Nephron (organoid): ENCODE data around the gene DYTN.

ENCODE experiments used
- H3K27ac Mint-ChIP-seq, 3 experiments: 2 replicates each; pipeline ENCODE4 v1.8.0; 2020; ENCODE audit warnings: mixed read lengths in 3 of 3, mild to moderate bottlenecking in 2 of 3, moderate library complexity in 1 of 3
- H3K27me3 Mint-ChIP-seq: 2 replicates; pipeline ENCODE4 v1.8.0; 2021; ENCODE audit warnings: low read depth, mild to moderate bottlenecking, moderate library complexity, mixed read lengths
- H3K36me3 Mint-ChIP-seq: 2 replicates; pipeline ENCODE4 v1.8.0; 2020; ENCODE audit warnings: low read depth, mixed read lengths
- H3K4me1 Mint-ChIP-seq: 2 replicates; pipeline ENCODE4 v1.8.0; 2020; ENCODE audit warnings: mixed read lengths
- H3K4me3 Mint-ChIP-seq, 3 experiments: 2 replicates each; pipeline ENCODE4 v1.8.0; 2020; ENCODE audit warnings: mild to moderate bottlenecking in 3 of 3, mixed read lengths in 3 of 3, moderate library complexity in 2 of 3
- H3K9me3 Mint-ChIP-seq: 2 replicates; pipeline ENCODE4 v1.8.0; 2020; ENCODE audit warnings: mixed read lengths
- TF ChIP-seq, protein P1 (sequence below), 3 experiments: fragments of 200-600 bp; sonication (generic); IDR thresholded peaks; one replicate each; pipeline ENCODE4 v1.5.0; 2021; ENCODE audit warnings: antibody characterized with exemption in 3 of 3; ENCODE audit not compliant: unreplicated experiment in 3 of 3

The DYTN gene

DNA sequence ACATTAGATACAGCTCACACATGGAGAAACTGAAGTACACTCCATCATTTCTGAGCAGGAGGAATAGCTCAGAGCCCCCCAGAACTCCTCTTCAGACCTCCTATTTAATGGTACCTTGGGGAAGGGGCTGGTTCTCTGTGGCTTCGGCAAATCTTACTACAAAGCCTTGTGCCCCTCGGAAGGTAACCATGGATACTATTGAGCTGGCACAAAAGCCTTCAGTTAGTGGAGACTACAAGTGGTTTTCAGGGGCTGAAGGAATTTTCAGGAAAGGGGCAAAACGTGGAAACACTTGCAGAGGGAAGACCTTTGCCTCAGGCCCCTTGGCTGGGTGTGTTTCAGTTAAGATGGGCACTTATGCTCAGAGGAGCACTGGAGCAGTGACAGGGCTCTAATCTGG, 77.0 kb downstream of the DYTN start:
- Mint-ChIP-seq H3K9me3 (no peaks in the 10 kb centered on the region), H3K4me3 (no peak overlapping the region), H3K27ac (no peak overlapping the region), H3K4me1 (no peaks in the 10 kb centered on the region), H3K36me3 (no peaks in the 10 kb centered on the region), H3K27me3 (peaks cover 11% of the 10 kb centered on the region)
- TF ChIP-seq, protein P1, sequence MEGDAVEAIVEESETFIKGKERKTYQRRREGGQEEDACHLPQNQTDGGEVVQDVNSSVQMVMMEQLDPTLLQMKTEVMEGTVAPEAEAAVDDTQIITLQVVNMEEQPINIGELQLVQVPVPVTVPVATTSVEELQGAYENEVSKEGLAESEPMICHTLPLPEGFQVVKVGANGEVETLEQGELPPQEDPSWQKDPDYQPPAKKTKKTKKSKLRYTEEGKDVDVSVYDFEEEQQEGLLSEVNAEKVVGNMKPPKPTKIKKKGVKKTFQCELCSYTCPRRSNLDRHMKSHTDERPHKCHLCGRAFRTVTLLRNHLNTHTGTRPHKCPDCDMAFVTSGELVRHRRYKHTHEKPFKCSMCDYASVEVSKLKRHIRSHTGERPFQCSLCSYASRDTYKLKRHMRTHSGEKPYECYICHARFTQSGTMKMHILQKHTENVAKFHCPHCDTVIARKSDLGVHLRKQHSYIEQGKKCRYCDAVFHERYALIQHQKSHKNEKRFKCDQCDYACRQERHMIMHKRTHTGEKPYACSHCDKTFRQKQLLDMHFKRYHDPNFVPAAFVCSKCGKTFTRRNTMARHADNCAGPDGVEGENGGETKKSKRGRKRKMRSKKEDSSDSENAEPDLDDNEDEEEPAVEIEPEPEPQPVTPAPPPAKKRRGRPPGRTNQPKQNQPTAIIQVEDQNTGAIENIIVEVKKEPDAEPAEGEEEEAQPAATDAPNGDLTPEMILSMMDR (IDR thresholded peaks at IDR 0.05; ENCODE audit: unreplicated experiment in 3 of 3) = no peak

DNA sequence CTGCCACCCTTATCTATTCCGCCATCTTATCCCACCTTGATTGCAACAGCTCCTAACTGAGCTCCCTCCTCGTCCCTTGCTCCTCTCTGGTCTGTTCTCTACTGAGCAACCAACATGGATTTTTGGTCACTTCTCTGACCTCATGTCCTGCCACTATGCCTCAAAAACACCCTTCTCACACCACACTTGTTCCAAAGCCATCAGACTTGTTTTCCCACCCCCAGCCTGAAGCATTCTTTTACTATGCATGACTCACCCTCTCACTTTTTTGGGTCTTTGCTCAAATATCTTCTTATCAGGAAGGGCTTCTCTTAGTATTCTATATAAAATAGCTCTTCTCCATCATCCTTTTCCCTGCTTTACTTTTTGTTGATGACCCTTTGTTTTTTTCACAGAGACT, 78.6 kb downstream of the DYTN start:
- H3K27ac Mint-ChIP-seq = no peak overlapping the region

DNA sequence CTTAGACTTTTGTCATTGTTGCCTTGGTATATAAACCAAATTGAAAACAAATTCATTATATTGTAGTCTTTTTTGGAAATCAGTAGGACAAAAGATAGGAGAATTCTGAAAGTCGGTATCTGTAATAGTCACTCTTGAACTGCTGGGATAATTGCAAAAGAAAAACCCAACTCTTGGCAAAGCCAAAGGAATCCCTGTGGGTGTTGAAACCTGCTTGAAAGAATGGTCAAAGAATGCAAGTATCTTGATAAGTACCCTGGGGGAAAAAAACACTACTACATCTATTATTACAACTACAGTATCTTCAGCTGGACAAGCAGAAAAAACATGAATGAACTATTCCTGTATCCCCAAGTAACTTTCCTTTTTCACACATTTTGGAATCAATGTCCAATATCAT, 83.2 kb downstream of the DYTN start:
- Mint-ChIP-seq H3K27ac (no peak overlapping the region), H3K27me3 (peaks cover 4% of the 10 kb centered on the region), H3K4me3 (no peak overlapping the region), H3K36me3 (no peaks in the 10 kb centered on the region), H3K9me3 (no peaks in the 10 kb centered on the region), H3K4me1 (no peaks in the 10 kb centered on the region)
- TF ChIP-seq, protein P1 (IDR thresholded peaks at IDR 0.05; ENCODE audit: unreplicated experiment in 3 of 3) = no peak

More for the DNA sequence above, 78.6 kb downstream of the DYTN start:
- Mint-ChIP-seq H3K27me3 (peaks cover 9% of the 10 kb centered on the region), H3K4me3 (no peak overlapping the region), H3K4me1 (no peaks in the 10 kb centered on the region), H3K9me3 (no peaks in the 10 kb centered on the region), H3K36me3 (no peaks in the 10 kb centered on the region)
- TF ChIP-seq, protein P1 (IDR thresholded peaks at IDR 0.05; ENCODE audit: unreplicated experiment in 3 of 3) = no peak

DNA sequence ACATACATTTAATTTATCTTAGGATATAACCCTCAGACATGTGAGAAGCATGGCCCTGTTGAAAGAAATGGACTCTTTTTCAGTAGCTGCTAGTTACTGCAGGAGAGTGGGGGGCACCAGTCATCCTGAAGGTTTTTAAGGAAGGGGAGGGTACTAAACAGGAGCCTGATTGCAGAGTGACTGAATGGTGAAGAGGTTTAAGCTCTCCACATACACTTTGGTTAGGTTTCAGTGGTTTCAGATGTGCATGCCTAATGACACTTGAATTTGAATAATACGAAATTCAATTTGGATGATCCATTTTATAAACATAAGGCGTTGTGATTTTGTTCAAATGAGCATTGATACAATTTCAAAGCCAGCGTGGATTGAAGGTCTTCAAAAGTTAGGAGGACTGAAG, 86.9 kb downstream of the DYTN start:
- H3K9me3 Mint-ChIP-seq = no peaks in the 10 kb centered on the region
- no peak overlapping the region for H3K27ac Mint-ChIP-seq
- TF ChIP-seq, protein P1 (IDR thresholded peaks at IDR 0.05; ENCODE audit: unreplicated experiment in 3 of 3) = no peak
- H3K36me3 Mint-ChIP-seq = no peaks in the 10 kb centered on the region
- H3K27me3 Mint-ChIP-seq = peaks cover 10% of the 10 kb centered on the region
- no peak overlapping the region for H3K4me3 Mint-ChIP-seq
- H3K4me1 Mint-ChIP-seq = no peaks in the 10 kb centered on the region

DNA sequence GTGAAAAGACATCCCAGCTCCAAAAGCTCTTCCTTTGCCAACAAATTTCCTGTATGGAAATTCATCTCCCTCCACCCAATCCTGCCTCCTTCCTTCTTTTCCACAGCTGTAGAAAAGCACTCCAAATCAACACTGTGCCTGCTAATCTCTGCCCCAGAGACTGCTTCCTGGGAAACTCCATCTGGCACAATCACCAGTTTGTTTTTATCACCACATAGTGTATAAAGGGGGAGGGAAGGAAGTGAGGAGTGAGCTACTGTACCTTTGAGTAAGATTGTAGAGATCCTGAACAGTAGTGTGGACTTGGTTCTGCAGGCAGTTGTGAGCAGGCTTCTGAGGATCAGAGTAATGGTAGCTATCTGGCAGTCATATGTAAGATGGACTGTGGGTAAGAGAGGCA, 90.6 kb downstream of the DYTN start:
- H3K4me1 Mint-ChIP-seq = no peaks in the 10 kb centered on the region
- no peak overlapping the region for H3K4me3 Mint-ChIP-seq
- no peaks in the 10 kb centered on the region for H3K36me3 Mint-ChIP-seq
- H3K27me3 Mint-ChIP-seq = peaks cover 8% of the 10 kb centered on the region
- H3K27ac Mint-ChIP-seq = no peak overlapping the region
- H3K9me3 Mint-ChIP-seq = no peaks in the 10 kb centered on the region
- TF ChIP-seq, protein P1 (IDR thresholded peaks at IDR 0.05; ENCODE audit: unreplicated experiment in 3 of 3) = no peak

DNA sequence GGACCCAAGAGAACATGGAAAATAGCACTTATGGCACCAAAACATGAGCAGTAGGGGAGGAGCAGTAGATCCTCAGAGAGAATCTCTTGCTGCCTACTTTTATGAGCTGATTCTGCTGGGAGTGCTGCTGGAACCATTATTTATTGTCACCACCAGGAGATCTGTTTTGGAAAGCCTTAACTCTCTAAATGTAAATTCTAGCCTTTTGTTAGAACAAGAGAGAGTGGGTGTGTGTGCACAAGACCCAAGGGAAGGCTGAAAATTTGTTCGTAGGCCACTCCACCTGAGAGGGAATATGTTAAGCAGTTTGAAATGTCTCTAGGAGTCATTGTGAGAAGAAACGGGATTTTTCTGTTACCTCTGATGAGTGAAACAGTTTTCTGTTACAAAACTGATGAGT, 92.1 kb downstream of the DYTN start:
- TF ChIP-seq, protein P1 (IDR thresholded peaks at IDR 0.05; ENCODE audit: unreplicated experiment in 3 of 3) = no peak
- no peaks in the 10 kb centered on the region for H3K36me3 Mint-ChIP-seq
- H3K27ac Mint-ChIP-seq = no peak overlapping the region
- no peaks in the 10 kb centered on the region for H3K4me1 Mint-ChIP-seq
- no peaks in the 10 kb centered on the region for H3K9me3 Mint-ChIP-seq
- no peak overlapping the region for H3K4me3 Mint-ChIP-seq
- H3K27me3 Mint-ChIP-seq = peaks cover 8% of the 10 kb centered on the region
